ENCODE measurements around the gene ZPLD1.

Gene ZPLD1

DNA sequence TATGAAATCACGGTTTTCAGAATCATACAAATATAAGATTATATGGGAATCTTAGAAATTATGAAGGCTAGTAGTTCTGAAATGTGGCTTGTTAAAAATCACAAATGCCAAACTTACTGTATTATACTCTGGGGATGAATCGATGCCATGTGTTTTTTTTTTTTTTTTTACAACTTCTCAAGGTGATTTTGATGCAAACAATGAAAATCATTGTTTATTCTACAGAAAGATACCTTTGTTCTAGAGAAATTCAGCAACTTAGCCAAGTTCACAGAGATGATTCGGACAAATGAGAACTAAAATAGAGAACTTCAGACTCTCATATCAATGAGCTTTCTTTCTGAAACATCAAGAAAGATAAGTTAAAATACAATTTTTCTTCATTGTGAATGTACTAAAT lies 92.0 kb downstream of the ZPLD1 start:
- no peak for DNase-seq (ENCODE audit: low read depth in 2 of 2)

DNA sequence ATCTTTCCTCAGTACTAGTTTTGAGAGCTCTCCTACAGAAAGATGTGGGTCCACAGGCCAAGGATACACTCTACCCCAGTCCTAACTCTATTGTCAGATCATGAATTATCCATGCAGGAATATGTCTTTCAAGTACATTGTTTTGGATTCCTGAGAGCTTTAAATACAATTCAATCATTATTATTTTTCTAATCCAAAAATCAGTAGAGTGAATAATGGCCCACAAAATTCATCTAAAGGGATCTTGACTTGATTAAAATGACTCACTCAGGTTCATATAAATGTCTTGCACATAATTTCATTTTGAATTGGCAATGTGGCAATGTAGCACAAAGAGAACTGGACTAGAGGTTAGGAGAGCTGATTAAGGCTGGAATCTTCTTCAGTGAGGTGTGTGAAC lies 93.9 kb downstream of the ZPLD1 start:
- no peak for DNase-seq (ENCODE audit: low read depth in 2 of 2)
